PFSK-1 (cell line): ENCODE results near the gene CLEC16A.

Source experiments
- FOXP2 ChIP-seq: optimal IDR thresholded peaks from 2 replicates; pipeline ENCODE3; 2011; ENCODE audit warnings: borderline replicate concordance, control low read depth, inconsistent platforms; ENCODE audit not compliant: insufficient read depth; ENCODE audit errors: extremely low read length, extremely low read depth
- POLR2AphosphoS5 ChIP-seq: IDR thresholded peaks from 2 replicates; pipeline ENCODE4 v1.6.1; 2012; ENCODE audit warnings: low read depth, mild to moderate bottlenecking, control low read depth, low read length, moderate library complexity
- REST ChIP-seq, 2 experiments: IDR thresholded peaks; 2 replicates each; pipeline versions ENCODE4 v1.6.1 to v1.8.0; 2011 to 2012; ENCODE audit warnings: low read depth in 2 of 2, low read length in 2 of 2, control low read depth in 1 of 2, inconsistent platforms in 1 of 2, mild to moderate bottlenecking in 1 of 2, moderate library complexity in 1 of 2; ENCODE audit not compliant: insufficient read depth in 1 of 2
- SIN3A ChIP-seq: IDR thresholded peaks from 2 replicates; pipeline ENCODE4 v1.6.1; 2012; ENCODE audit warnings: mild to moderate bottlenecking, low read length, moderate library complexity, borderline replicate concordance; ENCODE audit not compliant: insufficient read depth
- TAF1 ChIP-seq: IDR thresholded peaks from 2 replicates; pipeline ENCODE4 v1.6.1; 2012; ENCODE audit warnings: low read length, control low read depth, borderline replicate concordance; ENCODE audit not compliant: insufficient read depth

The CLEC16A gene

DNA sequence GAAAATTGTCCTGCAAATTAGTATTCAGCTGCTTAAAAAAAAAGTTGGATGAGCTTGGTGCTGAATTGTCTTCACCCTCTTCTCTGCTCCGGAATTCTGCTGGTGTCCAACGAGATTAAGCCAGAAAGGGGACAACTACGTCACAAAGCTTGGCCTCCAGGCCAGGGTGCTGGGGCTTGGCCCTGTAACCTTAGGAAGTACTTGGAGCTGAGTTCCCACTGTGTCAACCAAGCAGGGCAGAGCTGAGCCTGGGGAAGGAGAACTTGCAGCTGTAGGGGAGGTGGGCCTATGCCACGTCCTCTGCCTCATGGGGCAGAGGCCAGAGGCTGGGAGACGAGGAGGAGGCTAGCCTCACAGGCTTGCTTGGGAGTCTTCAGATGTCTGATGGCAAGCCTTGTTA lies 71.2 kb downstream of the CLEC16A start:
- TF ChIP-seq SIN3A (no peak), REST (IDR thresholded peaks at IDR 0.05; ENCODE audit: insufficient read depth in 1 of 2, low read depth in 2 of 2, low read length in 2 of 2) (no peak), FOXP2 (no peak), POLR2AphosphoS5 (no peak), TAF1 (no peak)

GRCh38 chr16:11016524-11016988 lies 72.2 kb downstream of the CLEC16A start:
- TF ChIP-seq TAF1 (no peak), POLR2AphosphoS5 (no peak), SIN3A (no peak), REST (IDR thresholded peaks at IDR 0.05; ENCODE audit: insufficient read depth in 1 of 2, low read depth in 2 of 2, low read length in 2 of 2) (no peak), FOXP2 (no peak)

DNA sequence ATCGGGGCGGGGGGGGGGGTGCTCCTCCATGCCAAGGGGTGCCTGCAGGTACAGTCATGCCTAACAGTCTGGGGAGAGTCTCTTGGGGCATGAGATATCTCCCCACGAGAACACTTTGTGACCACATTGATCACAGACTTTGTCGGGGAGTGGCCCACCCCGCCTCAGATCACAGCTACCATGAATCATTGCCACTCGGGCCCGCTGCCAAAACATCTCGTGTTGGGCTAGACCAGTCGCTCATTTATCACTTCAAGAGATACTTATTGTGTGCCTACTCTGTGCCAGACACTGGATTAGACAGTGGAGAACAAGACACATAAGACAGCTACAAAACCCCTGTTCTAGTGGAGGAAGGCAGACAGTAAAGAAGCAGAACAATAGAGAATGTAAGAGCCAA lies 72.6 kb downstream of the CLEC16A start:
- TF ChIP-seq TAF1 (no peak), FOXP2 (no peak)

GRCh38 chr16:11017499-11017898 lies 73.1 kb downstream of the CLEC16A start:
- TF ChIP-seq SIN3A (no peak), POLR2AphosphoS5 (no peak), FOXP2 (no peak), REST (IDR thresholded peaks at IDR 0.05; ENCODE audit: insufficient read depth in 1 of 2, low read depth in 2 of 2, low read length in 2 of 2) (no peak), TAF1 (no peak)

DNA sequence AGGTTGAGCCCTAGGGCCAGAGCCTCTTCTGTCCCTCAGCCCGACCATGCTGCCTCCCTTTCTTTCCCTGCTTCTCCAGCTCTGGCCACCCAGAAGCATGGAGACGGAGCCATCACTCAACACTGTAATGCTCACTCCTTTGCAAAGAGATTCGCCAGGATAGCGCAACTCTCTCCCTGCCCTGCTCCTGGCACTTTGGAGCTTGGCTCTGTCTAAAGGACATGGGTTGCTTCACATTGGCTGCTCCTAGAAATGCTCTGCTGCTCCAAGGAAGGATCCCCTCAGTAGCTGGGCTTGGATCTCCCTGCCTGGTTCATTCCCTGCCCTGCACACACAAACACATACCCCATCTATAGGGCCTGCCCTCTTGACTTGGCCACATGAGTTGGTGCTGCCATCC lies 76.0 kb downstream of the CLEC16A start:
- TF ChIP-seq TAF1 = no peak
- no peak for TF ChIP-seq REST (IDR thresholded peaks at IDR 0.05; ENCODE audit: insufficient read depth in 1 of 2, low read depth in 2 of 2, low read length in 2 of 2)
- no peak for TF ChIP-seq POLR2AphosphoS5
- TF ChIP-seq SIN3A = no peak
- no peak for TF ChIP-seq FOXP2
